K562 (cell line): Measurements from ENCODE around the gene TMEM214. TPM values are rescaled to one million over a fixed set of nuclear protein-coding genes. Genes with fewer than 3 reads are reported as not detected.

Experiments used
- BMI1 ChIP-seq: fragments of 150-350 bp; IDR thresholded peaks from 2 replicates; pipeline ENCODE4 v1.6.1; 2014; ENCODE audit warnings: low read length
- CHD1 ChIP-seq: fragments of 200-600 bp; sonication (generic); IDR thresholded peaks from one replicate; pipeline ENCODE4 v1.6.1; 2012; ENCODE audit warnings: mild to moderate bottlenecking, moderate library complexity, low read length, inconsistent platforms
- CREB3 ChIP-seq: fragments of 450-650 bp; conservative IDR thresholded peaks from 2 replicates; pipeline ENCODE4 v1.6.1; 2016; ENCODE audit warnings: missing genetic modification characterization, low read depth, mild to moderate bottlenecking, missing compliant biosample characterization, moderate library complexity
- E2F8 ChIP-seq: fragments of 450-650 bp; IDR thresholded peaks from 2 replicates; pipeline ENCODE4 v1.7.1; 2018; ENCODE audit warnings: mild to moderate bottlenecking, low read depth; ENCODE audit not compliant: partially characterized antibody
- FOXJ2 ChIP-seq: fragments of 200-800 bp; sonication (Bioruptor generic); IDR thresholded peaks from 2 replicates; pipeline ENCODE4 v1.6.1; 2016; ENCODE audit warnings: missing genetic modification characterization, missing compliant biosample characterization
- HNRNPUL1 ChIP-seq: fragments of 200-400 bp; formaldehyde crosslinking; IDR thresholded peaks from 2 replicates; pipeline ENCODE4 v1.6.1; 2017; ENCODE audit warnings: low read length
- MBD2 ChIP-seq: sonication (generic); IDR thresholded peaks from 2 replicates; pipeline ENCODE4 v1.6.1; 2016; ENCODE audit warnings: low read depth, borderline replicate concordance
- POLR2H ChIP-seq: IDR thresholded peaks from 2 replicates; pipeline ENCODE4 v1.6.1; 2016; ENCODE audit warnings: missing genetic modification characterization, low read depth, mild to moderate bottlenecking, control low read depth, missing compliant biosample characterization, moderate library complexity
- SIN3A ChIP-seq, 2 experiments: fragments of 150-350 bp in 1 of 2; IDR thresholded peaks; 2 replicates each; pipeline ENCODE4 v1.6.1; 2011 to 2016; ENCODE audit warnings: borderline replicate concordance in 2 of 2, low read depth in 2 of 2, low read length in 2 of 2, mild to moderate bottlenecking in 2 of 2, moderate library complexity in 2 of 2; ENCODE audit not compliant: control insufficient read depth in 1 of 2
- ZNF212 ChIP-seq: fragments of 450-650 bp; formaldehyde crosslinking; IDR thresholded peaks from 2 replicates; pipeline ENCODE4 v1.4.0; 2020; ENCODE audit warnings: mild to moderate bottlenecking
- ZNF436 ChIP-seq: fragments of 250-450, 450-650 bp; sonication (Bioruptor Pico); formaldehyde crosslinking; IDR thresholded peaks from 2 replicates; pipeline ENCODE4 v1.7.0; 2020; ENCODE audit warnings: mild to moderate bottlenecking
- ZNF561 ChIP-seq: fragments of 450-650 bp; formaldehyde crosslinking; conservative IDR thresholded peaks from 2 replicates; pipeline ENCODE4 v1.4.0; 2020; ENCODE audit warnings: mild to moderate bottlenecking, moderate library complexity
- ZNF592 ChIP-seq: fragments of 450-650 bp; IDR thresholded peaks from 2 replicates; pipeline ENCODE4 v1.6.1; 2017; ENCODE audit warnings: antibody characterized with exemption, mild to moderate bottlenecking
- polyA plus RNA-seq, 8 experiments: library from polyadenylated mRNA; depleted of rRNA in 4 of 8; stranded (reverse) in 5 of 8; unstranded in 3 of 8; fragments of >200 nt; fragmentation: Nextera tagmentation in 2 of 8; fragmentation: Illumina TruSeq in 1 of 8; extraction: Ambion mirVana in 2 of 8; extraction: Trizol in 1 of 8; gene quantifications; 2 replicates each; pipeline versions ENCODE4 v1.2.1 to v1.2.3, GENCODE V29; 2011 to 2014; ENCODE audit warnings: inconsistent platforms in 1 of 8, missing spikeins in 1 of 8
- total RNA-seq, 7 experiments: library from RNA; depleted of rRNA in 6 of 7; stranded (reverse); fragments of >200 nt in 6 of 7; fragmentation: Illumina TruSeq in 2 of 7; extraction: Trizol in 2 of 7; gene quantifications; 2 replicates each; pipeline versions ENCODE4 v1.2.1 to v1.2.3, GENCODE V29; 2011 to 2021; ENCODE audit warnings: low replicate concordance in 1 of 7
- TF ChIP-seq, protein P1 (sequence below): fragments of 450-650 bp; IDR thresholded peaks from one replicate; pipeline ENCODE4 v1.6.1; 2018; ENCODE audit warnings: mild to moderate bottlenecking, moderate library complexity; ENCODE audit not compliant: partially characterized antibody
- TF ChIP-seq, protein P2 (sequence below): IDR thresholded peaks from 2 replicates; pipeline ENCODE4 v1.6.1; 2011; ENCODE audit not compliant: insufficient read length; ENCODE audit errors: extremely low read depth

Gene TMEM214
- total and polyA plus RNA-seq, 9 of the 15 experiments (the other 6 are each of a cell fraction or from before 2014, with no cell fraction given): 11.4 to 81.4 (median 44.1) TPM

- TF ChIP-seq ZNF212 (CRISPR knock-in tag) (no peak), BMI1 (no peak), POLR2H (tag) (peak; percentile 64; the same call in 1 of the 2 replicates), SIN3A (IDR thresholded peaks at IDR 0.05; ENCODE audit: borderline replicate concordance in 2 of 2, control insufficient read depth in 1 of 2, low read depth in 2 of 2, low read length in 2 of 2) (no peak), HNRNPUL1 (no peak), MBD2 (peak; percentile 56; the same call in 1 of the 2 replicates), CHD1 (no peak), ZNF561 (CRISPR knock-in tag) (no peak), CREB3 (tag) (peak; percentile 66; the same call in 1 of the 2 replicates), ZNF436 (CRISPR knock-in tag) (no peak), E2F8 (no peak), ZNF592 (peak; percentile 71; the same call in 1 of the 2 replicates), FOXJ2 (no peak)
- TF ChIP-seq, protein P1, sequence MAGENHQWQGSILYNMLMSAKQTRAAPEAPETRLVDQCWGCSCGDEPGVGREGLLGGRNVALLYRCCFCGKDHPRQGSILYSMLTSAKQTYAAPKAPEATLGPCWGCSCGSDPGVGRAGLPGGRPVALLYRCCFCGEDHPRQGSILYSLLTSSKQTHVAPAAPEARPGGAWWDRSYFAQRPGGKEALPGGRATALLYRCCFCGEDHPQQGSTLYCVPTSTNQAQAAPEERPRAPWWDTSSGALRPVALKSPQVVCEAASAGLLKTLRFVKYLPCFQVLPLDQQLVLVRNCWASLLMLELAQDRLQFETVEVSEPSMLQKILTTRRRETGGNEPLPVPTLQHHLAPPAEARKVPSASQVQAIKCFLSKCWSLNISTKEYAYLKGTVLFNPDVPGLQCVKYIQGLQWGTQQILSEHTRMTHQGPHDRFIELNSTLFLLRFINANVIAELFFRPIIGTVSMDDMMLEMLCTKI: no peak
- TF ChIP-seq, protein P2, sequence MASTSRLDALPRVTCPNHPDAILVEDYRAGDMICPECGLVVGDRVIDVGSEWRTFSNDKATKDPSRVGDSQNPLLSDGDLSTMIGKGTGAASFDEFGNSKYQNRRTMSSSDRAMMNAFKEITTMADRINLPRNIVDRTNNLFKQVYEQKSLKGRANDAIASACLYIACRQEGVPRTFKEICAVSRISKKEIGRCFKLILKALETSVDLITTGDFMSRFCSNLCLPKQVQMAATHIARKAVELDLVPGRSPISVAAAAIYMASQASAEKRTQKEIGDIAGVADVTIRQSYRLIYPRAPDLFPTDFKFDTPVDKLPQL: no peak
Measured at GRCh38 chr2:27007416-27008374, 25.1 kb upstream of the TMEM214 start (continued).
